NCI-H2196 (cell line): ENCODE results near the gene FAH.
A peak's percentile ranks its signal among the peaks of the same experiment; 100 is the strongest.

Experiments
- DNase-seq: peaks from one replicate; lab custom pipeline; 2025; ENCODE audit not compliant: unreplicated experiment; lab: John Stamatoyannopoulos, UW

Gene FAH

GRCh38 chr15:80171787-80172186 lies 19.0 kb downstream of the FAH start:
- no peak for DNase-seq

GRCh38 chr15:80172401-80172800 lies 19.6 kb downstream of the FAH start:
- no peak for DNase-seq

DNA sequence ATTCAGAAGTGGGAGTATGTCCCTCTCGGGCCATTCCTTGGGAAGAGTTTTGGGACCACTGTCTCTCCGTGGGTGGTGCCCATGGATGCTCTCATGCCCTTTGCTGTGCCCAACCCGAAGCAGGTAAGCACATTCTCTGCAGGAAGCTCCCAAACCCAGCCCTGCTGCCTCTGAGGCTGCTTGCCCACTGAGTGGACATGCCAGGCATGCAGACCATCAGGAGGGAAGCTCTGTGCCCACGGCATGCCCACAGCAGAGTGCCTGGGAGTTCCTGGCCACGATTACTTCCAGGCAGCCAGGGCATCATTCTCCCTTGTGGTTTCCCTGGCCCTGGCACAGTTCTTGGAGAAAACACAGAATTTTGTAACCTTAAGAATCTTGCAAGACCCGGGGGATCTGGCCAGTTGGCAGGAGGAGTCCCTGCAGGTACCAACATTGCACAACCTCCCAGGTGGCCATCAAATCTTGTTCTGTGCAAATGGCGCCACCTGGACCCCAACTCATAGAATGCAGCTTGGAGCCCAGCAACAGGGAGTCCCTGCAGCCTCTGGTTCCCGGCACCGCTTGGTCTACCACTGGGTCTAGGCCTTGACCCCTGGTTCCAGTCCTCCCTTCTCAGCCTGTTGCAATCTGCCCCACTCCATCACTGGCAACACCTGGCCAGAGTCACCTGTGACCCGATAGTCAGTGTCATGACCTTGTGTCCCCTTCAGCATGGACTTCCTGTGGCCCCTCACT lies 20.4 kb downstream of the FAH start:
- peak; percentile 53 for DNase-seq

DNA sequence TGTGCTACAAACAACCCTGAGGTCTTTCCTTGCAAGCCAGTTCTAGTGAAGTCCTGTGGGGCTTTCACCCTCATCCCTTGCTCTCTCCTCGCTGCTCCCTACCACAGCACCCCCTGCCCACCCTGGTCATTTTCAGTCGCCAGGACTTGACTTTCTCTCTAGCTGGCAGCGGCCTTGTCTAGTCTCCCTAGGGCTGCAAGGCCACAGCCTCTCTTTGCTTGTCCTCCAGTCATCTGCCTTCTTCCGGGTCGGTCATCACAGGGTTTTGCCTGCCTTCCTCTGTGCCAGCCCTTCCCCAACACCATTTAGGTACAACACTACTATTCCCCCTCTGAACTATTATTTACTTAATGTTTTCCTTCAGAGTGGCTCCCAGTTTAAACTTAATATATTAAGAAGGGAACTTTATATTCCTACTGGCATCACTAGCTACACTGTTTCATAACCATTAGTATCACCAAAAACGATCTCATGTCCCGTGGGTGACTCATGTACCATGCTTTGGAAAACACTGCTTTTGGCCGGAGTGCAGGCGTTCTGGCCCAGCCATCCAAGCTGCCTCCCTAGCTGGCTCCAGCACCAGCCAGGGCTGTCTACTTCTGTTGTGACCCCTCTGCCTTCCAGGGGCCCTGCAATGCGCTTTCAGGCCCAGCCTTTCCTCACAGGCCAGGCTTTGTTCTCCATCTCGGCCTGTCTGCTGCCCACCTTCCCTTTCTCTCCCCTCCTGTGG lies 21.4 kb downstream of the FAH start:
- DNase-seq, result no peak

GRCh38 chr15:80175436-80175835 lies 22.6 kb downstream of the FAH start:
- no peak for DNase-seq

- no peak for DNase-seq
Measured at GRCh38 chr15:80176443-80176842, 23.6 kb downstream of the FAH start.

DNA sequence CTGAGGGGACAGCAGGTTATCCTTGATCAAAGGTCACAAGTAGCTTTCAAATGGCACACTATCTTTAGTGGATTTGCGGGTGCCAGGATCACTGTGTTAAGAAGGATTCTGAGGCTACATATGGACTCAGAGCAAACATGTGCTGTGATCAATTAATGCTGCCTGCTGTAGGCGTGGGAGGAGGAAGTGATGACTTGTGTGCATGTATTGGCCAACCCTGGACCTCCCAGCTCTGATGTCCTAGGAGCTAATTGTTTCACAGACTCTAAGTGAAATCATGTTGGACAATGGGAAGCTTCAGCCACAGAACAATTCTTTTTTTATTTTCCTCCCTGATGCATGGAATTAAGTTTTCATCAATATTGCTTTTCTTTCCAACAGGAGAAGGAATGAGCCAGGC lies 24.4 kb downstream of the FAH start:
- DNase-seq, result no peak

DNA sequence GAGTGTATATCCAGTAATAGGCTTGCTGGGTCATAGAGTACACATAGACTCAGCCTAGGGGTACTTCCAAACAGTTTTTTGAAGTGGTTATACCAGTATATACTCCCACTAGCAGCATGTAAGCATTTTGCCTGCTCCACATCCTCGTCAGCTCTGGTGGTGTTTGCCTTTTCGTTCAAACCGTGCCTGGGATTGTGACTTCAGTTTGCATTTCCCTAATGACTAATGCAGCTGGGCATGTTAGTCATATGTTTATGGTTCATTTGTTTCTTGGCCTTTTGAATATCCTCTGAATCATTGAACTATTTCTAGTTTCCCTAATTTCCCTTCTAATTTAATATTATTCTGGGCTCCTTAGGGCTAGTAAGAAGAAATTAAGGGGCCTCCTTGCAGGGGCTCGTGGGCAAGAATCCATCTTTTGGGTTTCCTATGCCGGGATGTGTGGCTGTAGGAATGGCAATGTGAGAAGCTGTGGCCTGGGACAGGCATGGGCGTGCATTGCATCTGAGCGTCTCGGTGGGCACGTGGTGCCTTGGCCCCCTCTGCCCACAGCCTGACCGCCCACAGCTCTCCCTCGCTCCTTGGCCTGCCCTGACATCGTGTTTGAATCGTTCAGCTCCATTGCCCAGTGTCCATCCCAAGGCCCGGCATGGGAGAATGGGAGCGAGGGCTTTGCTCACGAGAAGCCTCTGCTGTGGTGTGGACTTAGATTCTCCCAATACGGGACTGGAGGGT lies 26.4 kb downstream of the FAH start:
- DNase-seq, result no peak

- DNase-seq, result no peak
Measured at GRCh38 chr15:80179935-80180334, 27.1 kb downstream of the FAH start.

DNA sequence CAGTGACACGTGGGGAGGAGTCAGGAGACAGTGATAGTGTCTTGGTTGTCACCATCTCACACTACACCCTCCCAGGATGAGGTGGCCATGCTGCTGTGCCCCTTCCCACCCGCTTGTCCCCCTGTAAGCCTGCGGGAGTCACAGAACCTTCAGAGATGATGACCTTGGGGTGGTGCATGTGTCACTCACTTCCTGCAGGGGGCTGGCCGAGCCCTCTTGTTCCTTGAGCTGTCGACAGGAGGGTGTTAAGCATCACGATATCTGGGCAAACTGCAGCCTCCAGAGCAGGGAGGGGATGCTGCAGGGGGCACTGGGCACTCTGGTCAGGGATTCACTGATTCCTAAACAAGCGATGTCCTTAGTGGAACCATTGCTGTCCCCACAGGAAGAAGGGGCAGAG lies 27.7 kb downstream of the FAH start:
- no peak for DNase-seq

DNA sequence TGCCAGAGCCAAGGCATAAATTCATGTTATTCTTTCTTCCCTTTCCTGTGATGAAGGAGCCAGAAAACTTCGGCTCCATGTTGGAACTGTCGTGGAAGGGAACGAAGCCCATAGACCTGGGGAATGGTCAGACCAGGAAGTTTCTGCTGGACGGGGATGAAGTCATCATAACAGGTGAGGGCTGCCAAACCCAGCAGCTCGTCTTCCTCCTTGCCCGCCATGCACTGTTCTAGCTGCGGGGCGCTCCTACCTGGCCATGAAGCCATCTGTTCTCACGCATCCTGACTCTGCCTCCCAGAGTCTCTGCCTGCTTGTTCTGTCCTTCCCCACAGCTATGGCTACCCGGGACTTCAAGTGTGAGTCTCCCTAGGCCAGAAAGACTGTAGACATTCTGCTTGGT lies 28.2 kb downstream of the FAH start:
- no peak for DNase-seq

DNA sequence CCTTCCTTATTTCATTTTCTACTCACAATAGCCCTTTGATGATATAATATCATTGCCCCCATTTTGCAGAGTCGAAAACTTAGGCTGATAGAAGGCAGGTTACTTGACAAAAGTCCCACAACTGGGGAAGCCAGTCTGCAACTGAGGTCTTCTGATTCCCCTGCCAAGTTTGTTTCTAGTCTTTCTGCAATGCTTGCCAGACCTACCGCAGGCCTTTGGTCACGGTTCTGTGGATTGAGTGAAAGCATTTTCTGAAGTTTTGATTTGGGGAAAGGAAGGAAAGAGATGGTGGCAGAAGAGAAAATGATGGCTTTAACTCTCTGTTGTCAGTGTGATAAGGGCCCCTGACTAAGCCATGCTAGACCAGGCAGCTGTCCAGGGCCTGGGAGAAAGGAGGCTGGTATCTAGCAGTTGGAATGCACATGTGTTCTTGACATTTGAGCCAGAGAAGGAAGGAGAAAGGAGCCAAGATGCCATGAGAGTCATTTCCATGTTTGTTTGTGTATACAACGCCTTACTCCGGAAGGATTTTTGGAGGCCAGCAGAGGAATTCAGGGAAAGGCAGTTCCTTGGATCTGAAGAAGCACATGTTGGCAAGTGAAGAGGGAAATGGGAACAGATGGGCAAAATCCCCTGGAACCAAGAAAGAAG lies 29.9 kb downstream of the FAH start:
- DNase-seq, result no peak

DNA sequence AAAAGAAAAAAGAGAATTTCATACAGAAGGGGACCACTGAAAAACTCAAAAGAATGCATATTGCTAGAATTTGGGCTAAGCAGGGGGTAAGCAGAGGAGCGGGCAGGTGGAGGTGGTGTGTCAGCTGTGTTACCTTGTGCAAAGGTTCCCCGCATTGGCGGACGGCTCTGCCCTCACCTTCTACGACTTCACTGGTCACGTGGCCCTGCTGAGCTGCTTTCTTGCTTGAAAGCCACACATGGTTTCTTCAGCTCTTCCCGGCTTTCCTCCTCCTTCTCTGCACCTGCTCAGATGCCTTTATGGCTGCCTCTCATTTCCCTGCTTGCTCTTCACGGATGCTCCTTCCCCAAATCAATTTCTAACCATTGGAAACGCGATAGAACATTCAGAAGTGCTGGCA lies 30.5 kb downstream of the FAH start:
- DNase-seq, result no peak

DNA sequence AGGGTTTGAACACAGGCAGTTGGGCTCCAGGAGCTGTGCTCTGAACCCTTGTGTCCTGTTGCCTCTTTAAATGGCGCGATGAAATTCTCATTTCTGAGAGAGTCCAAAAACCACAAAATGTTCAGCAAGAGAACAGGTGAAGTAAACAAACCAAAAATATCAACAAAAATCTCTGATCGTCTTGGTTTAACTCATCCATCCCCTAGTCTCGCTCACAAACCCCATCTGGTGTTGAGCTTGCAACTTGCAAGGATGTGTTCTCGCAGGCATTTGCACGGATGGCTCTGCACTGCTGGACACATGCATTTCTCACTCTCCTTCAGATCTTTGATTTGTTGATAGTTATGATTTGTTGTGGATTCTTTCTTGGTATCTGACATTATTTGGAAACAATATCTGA lies 31.1 kb downstream of the FAH start:
- no peak for DNase-seq

GRCh38 chr15:80184554-80184953 lies 31.8 kb downstream of the FAH start:
- no peak for DNase-seq

- DNase-seq, result no peak
Measured at GRCh38 chr15:80185152-80185551, 32.4 kb downstream of the FAH start.

DNA sequence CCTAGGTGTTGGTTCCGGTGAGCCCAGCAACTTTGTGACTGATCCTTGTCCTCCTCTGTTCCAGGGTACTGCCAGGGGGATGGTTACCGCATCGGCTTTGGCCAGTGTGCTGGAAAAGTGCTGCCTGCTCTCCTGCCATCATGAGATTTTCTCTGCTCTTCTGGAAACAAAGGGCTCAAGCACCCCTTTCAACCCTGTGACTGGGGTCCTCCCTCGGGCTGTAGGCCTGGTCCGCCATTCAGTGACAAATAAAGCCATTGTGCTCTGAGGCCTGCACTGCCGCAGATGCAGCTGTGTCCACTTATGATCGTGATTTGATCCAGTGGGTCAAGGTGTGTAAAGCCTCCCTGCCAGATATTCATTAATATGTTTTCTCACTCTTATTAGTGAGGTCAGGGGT lies 33.3 kb downstream of the FAH start:
- no peak for DNase-seq

- DNase-seq, result no peak
Measured at GRCh38 chr15:80186597-80186996, 33.8 kb downstream of the FAH start.

DNA sequence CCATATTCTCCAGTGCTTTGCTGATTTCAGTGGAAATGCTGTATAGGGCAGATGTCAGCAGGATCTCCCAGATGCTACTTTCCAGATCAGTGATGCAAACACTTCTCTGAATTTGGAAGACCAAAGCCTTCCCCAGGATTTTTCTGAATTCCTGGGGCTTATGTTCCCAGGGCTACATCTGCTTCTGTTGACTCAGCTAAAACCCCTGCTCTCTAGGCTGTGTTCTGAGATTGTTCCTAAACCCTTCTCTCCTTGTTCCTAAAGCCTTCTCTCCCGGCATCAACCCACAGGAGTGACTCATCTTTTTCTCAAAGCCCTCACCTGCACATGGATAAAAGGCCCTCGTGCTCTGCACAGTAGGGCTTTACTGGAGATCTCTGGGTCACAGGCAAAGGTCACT lies 35.5 kb downstream of the FAH start:
- DNase-seq, result no peak

- no peak for DNase-seq
Measured at GRCh38 chr15:80191198-80191597, 38.4 kb downstream of the FAH start.

DNA sequence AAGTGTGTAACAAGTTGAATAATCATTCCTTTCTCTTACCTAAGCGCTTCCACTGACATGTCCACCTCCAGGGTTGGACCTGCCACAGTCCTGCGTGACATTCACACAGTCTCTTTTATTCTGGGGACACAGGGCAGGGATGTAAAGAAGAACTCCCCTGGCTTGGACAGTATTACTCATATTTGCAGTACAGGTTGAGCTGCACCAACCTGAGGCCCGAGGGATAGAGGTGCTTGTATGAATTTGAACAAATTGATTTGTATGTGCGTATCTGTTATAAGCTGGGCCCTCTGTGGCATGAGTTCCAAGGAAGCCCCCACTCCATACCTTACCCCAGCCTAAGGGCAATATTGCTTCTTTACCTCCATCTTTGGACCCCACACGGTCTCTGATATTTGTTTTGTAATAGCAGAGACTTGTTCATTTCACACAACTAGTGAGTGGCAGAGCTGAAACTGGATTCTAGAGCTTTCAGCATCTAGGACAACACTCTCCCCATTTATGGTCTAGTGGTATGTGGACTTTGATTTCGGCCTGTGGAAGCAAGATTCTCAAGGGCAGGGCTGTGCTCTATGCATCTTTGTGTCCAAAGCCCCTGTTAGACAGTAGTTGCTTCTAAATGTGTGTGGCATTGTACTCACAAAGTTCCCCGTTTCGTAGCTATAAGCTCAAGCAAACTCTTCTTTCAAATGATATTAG lies 39.2 kb downstream of the FAH start:
- no peak for DNase-seq
